ENCODE results near the gene ANKAR. TPM values are rescaled to one million over a fixed set of nuclear protein-coding genes. Genes with fewer than 3 reads are reported as not detected.

ANKAR gene
- total and polyA plus RNA-seq, 2 of the 8 experiments (the other 6 are each of a cell fraction or from before 2014, with no cell fraction given), result 0.56 to 1.7 TPM

DNA sequence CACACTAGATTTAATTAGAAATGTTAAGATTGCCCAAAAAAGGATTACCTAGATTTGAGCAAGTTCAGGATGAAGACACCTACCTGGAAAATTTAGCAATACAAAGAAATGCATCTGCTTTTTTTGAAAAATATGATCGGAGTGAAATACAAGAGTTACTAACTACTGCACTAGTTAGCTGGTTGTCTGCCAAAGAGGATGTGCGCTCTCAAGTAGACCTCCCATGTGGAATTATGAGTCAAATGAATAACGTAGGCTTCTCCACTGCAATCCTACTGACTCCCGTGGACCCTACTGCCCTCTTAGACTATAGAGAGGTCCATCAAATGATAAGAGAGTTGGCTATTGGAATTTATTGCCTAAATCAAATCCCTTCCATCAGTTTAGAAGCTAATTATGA, 2.0 kb downstream of the ANKAR start:
- Histone ChIP-seq H2BK120ac (replicated peaks; ENCODE audit: low read depth, low read length) (no peak overlapping the region), H3K4ac (replicated peaks; ENCODE audit: insufficient read length, low read depth, low read length) (no peak overlapping the region), H3K27ac (ENCODE audit: low read depth, low read length) (no peak overlapping the region), H3K4me2 (ENCODE audit: insufficient read depth in 1 of 2, low read depth in 2 of 2, low read length in 2 of 2) (no peak overlapping the region), H3K36me3 (ENCODE audit: control insufficient read depth in 2 of 4, insufficient read depth in 4 of 4, low read length in 3 of 4) (peaks cover 0 to 5% (median 0%) of the 10 kb centered on the region in 4 experiments; a peak in 1 of 8 replicates), H3K9me3 (ENCODE audit: insufficient read depth in 2 of 2, low read depth in 1 of 2, low read length in 1 of 2) (0 out of 4 replicates have a peak, but pooled peaks cover 0 to 2% of the 10 kb centered on the region in 2 experiments), H3K4me1 (replicated peaks in 1 of 4; ENCODE audit: control insufficient read depth in 3 of 4, insufficient read depth in 4 of 4, low read length in 3 of 4) (peaks cover 0 to 4% (median 0%) of the 10 kb centered on the region in 4 experiments; a peak in 3 of 7 replicates), H2AFZ (ENCODE audit: low read length) (no peak overlapping the region), H3K23me2 (ENCODE audit: low read depth, low read length) (peaks cover 4% of the 10 kb centered on the region), H3K4me3 (ENCODE audit: extremely low read depth in 1 of 4, insufficient read depth in 2 of 4, low read depth in 3 of 4, low read length in 4 of 4) (no peak overlapping the region), H3K27me3 (replicated peaks in 1 of 4; ENCODE audit: control insufficient read depth in 3 of 4, extremely low read depth in 1 of 4, insufficient read depth in 3 of 4, low read length in 3 of 4) (no peaks in the 10 kb centered on the region; a peak in 1 of 7 replicates), H2BK12ac (ENCODE audit: low read depth, low read length) (no peak overlapping the region), H2BK15ac (ENCODE audit: low read length) (no peak overlapping the region), H4K20me1 (replicated peaks in 1 of 2; ENCODE audit: control insufficient read depth in 1 of 2, insufficient read depth in 2 of 2, low read length in 2 of 2) (peaks cover 0 to 2% of the 10 kb centered on the region in 2 experiments), H4K91ac (replicated peaks; ENCODE audit: insufficient read length, low read length) (no peak overlapping the region), H2BK20ac (ENCODE audit: low read length) (no peak overlapping the region), H3K14ac (ENCODE audit: insufficient read length) (no peak overlapping the region), H3K18ac (ENCODE audit: extremely low read depth, low read length) (no peak overlapping the region), H3K23ac (ENCODE audit: insufficient read length) (no peak overlapping the region), H4K8ac (ENCODE audit: extremely low read depth, insufficient read depth, low read length) (no peak overlapping the region), H4K5ac (ENCODE audit: insufficient read length, low read depth, low read length) (no peak overlapping the region), H3K79me1 (ENCODE audit: low read depth, low read length) (no peaks in the 10 kb centered on the region), H2AK5ac (ENCODE audit: low read depth, low read length) (no peak overlapping the region), H3K56ac (replicated peaks; ENCODE audit: insufficient read length, low read depth, low read length) (no peak overlapping the region), H3K79me2 (ENCODE audit: control insufficient read depth in 1 of 2, insufficient read depth in 2 of 2, low read length in 2 of 2) (no peaks in the 10 kb centered on the region), H2BK5ac (ENCODE audit: low read depth, low read length) (no peak overlapping the region), H3K9ac (replicated peaks in 1 of 4; ENCODE audit: extremely low read depth in 1 of 4, low read depth in 3 of 4, low read length in 3 of 4) (no peak overlapping the region)
- 90% methylated on average over 4 of the region's 4 CpGs; no CpG with 5 or more reads in 1 of the 2 experiments for WGBS, 2 experiments (ENCODE audit: extremely low coverage in 1 of 2, insufficient coverage in 1 of 2, insufficient read length in 1 of 2, insufficient replicate concordance in 2 of 2, low coverage in 1 of 2, low lambda C conversion rate in 2 of 2, missing lambda C conversion rate in 1 of 2)
- FAIRE-seq, result no peak
- POLR2A ChIA-PET (ENCODE audit: partially characterized antibody), result interaction anchor here (1.7 to 2.2 kb wide), 2 partner anchors 13 to 108 kb away, joined by 3 to 12 read pairs; partner anchors contain the start of genes ORMDL1 and PMS1
- no peak for DNase-seq (ENCODE audit: low read depth in 1 of 2, low spot score in 2 of 2)
- TF ChIP-seq TAF1 (IDR thresholded peaks at IDR 0.05; ENCODE audit: low read depth, low read length), result no peak
- TF ChIP-seq SIN3A (conservative IDR thresholded peaks at IDR 0.05 in 1 of 2, IDR thresholded peaks at IDR 0.05 in 1 of 2; ENCODE audit: low read depth in 1 of 2, low read length in 2 of 2), result no peak
- CTCF ChIA-PET (ENCODE audit: partially characterized antibody), result interaction anchor here (0.6 to 8.8 kb wide), 8 partner anchors 16 to 307 kb away, joined by 3 to 82 read pairs (median 4); partner anchors contain the start of genes ASNSD1 and OSGEPL1
